Erythroblast (primary cell): ENCODE data around the gene RALGPS1.

Source experiments
- GATA1 ChIP-seq: IDR thresholded peaks from 2 replicates; pipeline ENCODE4 v1.6.1; 2011; ENCODE audit warnings: low read depth, mild to moderate bottlenecking, control low read depth, low read length, moderate library complexity
- POLR2A ChIP-seq: IDR thresholded peaks from 2 replicates; pipeline ENCODE4 v1.6.1; 2011; ENCODE audit warnings: mild to moderate bottlenecking, low read length

DNA sequence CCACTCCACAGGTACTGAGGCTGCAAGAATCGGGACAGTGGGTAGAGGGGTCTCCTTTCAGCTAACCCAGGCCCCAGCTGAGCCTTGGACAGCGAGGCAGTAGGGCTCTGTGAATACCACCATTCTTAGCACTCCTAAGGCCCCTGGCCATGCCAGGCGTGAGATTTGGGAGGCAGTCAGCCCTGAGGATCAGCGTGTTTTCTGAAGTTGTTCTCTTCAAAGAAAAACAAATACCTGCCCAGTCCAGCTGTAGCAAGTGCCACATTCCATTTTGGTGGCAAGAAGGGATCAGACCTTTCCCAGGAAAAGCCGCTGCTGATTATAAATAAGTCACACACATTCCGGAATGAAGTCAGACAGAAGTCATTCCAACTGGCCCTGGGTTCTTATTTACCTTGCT lies 47.8 kb downstream of the RALGPS1 start:
- no peak for TF ChIP-seq POLR2A
- TF ChIP-seq GATA1 = no peak
